C4-2B (cell line): ENCODE results near the gene PCDH19.

Source experiments
- ZFX ChIP-seq: fragments of 450-650 bp; IDR thresholded peaks from 2 replicates; pipeline ENCODE4 v1.6.1; 2017
- TF ChIP-seq, protein P1 (sequence below): fragments of 450-650 bp; conservative IDR thresholded peaks from 2 replicates; pipeline ENCODE4 v1.5.1; 2017; ENCODE audit warnings: mild to moderate bottlenecking

DNA sequence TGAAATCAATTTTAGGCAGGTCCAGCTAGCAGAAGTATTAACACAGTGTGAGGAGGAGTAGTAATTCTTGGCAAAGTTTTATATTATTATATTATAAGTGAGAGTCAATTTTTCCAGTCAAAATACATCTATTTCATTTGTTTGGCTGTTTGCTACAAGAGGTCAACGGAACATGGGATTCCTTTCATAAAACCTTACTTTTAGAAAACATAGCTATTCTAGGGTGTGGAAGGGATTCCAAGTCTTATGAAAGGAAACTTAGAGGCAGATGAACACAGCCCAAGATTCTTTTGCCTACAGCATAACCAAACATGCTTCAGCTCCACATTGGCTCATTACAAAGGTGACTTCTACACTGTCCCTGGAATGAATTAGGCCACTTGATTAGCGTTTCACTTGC lies 29.9 kb upstream of the PCDH19 start:
- TF ChIP-seq, protein P1, sequence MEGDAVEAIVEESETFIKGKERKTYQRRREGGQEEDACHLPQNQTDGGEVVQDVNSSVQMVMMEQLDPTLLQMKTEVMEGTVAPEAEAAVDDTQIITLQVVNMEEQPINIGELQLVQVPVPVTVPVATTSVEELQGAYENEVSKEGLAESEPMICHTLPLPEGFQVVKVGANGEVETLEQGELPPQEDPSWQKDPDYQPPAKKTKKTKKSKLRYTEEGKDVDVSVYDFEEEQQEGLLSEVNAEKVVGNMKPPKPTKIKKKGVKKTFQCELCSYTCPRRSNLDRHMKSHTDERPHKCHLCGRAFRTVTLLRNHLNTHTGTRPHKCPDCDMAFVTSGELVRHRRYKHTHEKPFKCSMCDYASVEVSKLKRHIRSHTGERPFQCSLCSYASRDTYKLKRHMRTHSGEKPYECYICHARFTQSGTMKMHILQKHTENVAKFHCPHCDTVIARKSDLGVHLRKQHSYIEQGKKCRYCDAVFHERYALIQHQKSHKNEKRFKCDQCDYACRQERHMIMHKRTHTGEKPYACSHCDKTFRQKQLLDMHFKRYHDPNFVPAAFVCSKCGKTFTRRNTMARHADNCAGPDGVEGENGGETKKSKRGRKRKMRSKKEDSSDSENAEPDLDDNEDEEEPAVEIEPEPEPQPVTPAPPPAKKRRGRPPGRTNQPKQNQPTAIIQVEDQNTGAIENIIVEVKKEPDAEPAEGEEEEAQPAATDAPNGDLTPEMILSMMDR: no peak
- TF ChIP-seq ZFX: no peak
